HG02938 (cell line): ENCODE data around the gene CTU2.

Experiments used
- ATAC-seq: cut with Tn5 transposase; IDR thresholded peaks from one replicate; pipeline ENCODE4 v1.9.1; 2021; ENCODE audit warnings: mild to moderate bottlenecking, moderate library complexity; ENCODE audit not compliant: unreplicated experiment

CTU2 gene

GRCh38 chr16:88726408-88726749, 20.1 kb downstream of the CTU2 start:
- ATAC-seq, result no peak

- ATAC-seq, result no peak
Observed at GRCh38 chr16:88726981-88727380, 20.7 kb downstream of the CTU2 start.

- no peak for ATAC-seq
Observed at GRCh38 chr16:88727871-88728270, 21.6 kb downstream of the CTU2 start.

- ATAC-seq, result no peak
Observed at GRCh38 chr16:88730632-88731607, 24.6 kb downstream of the CTU2 start.

GRCh38 chr16:88731699-88732098, 25.4 kb downstream of the CTU2 start:
- ATAC-seq, result no peak

- ATAC-seq, result no peak
Observed at GRCh38 chr16:88732172-88732960, 26.1 kb downstream of the CTU2 start.

GRCh38 chr16:88732961-88733294, 26.6 kb downstream of the CTU2 start:
- ATAC-seq, result no peak

GRCh38 chr16:88733630-88734360, 27.5 kb downstream of the CTU2 start:
- ATAC-seq, result no peak

GRCh38 chr16:88734361-88734728, 28.0 kb downstream of the CTU2 start:
- no peak for ATAC-seq

GRCh38 chr16:88735121-88735520, 28.8 kb downstream of the CTU2 start:
- no peak for ATAC-seq

GRCh38 chr16:88735616-88736015, 29.3 kb downstream of the CTU2 start:
- no peak for ATAC-seq

GRCh38 chr16:88736088-88736487, 29.8 kb downstream of the CTU2 start:
- no peak for ATAC-seq

- no peak for ATAC-seq
Observed at GRCh38 chr16:88736496-88736895, 30.2 kb downstream of the CTU2 start.

GRCh38 chr16:88737298-88738150, 31.2 kb downstream of the CTU2 start:
- ATAC-seq, result no peak

GRCh38 chr16:88738151-88739084, 32.1 kb downstream of the CTU2 start:
- ATAC-seq, result no peak

- no peak for ATAC-seq
Observed at GRCh38 chr16:88739139-88739976, 33.1 kb downstream of the CTU2 start.

- no peak for ATAC-seq
Observed at GRCh38 chr16:88739977-88740726, 33.8 kb downstream of the CTU2 start.

GRCh38 chr16:88740727-88741055, 34.4 kb downstream of the CTU2 start:
- no peak for ATAC-seq
